HepG2 (cell line): Measurements from ENCODE around the gene HSF4. TPM values are rescaled to one million over a fixed set of nuclear protein-coding genes. Genes with fewer than 3 reads are reported as not detected.
A peak's percentile ranks its signal among the peaks of the same experiment; 100 is the strongest.

Source experiments
- CHCHD3 ChIP-seq: sonication (generic); formaldehyde crosslinking; IDR thresholded peaks from 2 replicates; pipeline ENCODE4 v1.8.0; 2022; ENCODE audit warnings: mild to moderate bottlenecking, missing genetic modification reagents, moderate library complexity
- CREM ChIP-seq, 2 experiments: sonication (generic) in 1 of 2; formaldehyde crosslinking in 1 of 2; IDR thresholded peaks; 2 replicates each; pipeline versions ENCODE4 v1.4.0 to v1.6.1; 2016 to 2020; ENCODE audit warnings: antibody characterized with exemption in 1 of 2, mild to moderate bottlenecking in 1 of 2, missing genetic modification reagents in 1 of 2
- EEA1 ChIP-seq: sonication (generic); formaldehyde crosslinking; IDR thresholded peaks from 2 replicates; pipeline ENCODE4 v1.5.1; 2020; ENCODE audit warnings: mild to moderate bottlenecking, missing genetic modification reagents, borderline replicate concordance
- FOXK1 ChIP-seq: sonication (generic); formaldehyde crosslinking; IDR thresholded peaks from 2 replicates; pipeline ENCODE4 v1.4.0; 2020; ENCODE audit warnings: low read depth, missing genetic modification reagents, borderline replicate concordance
- GLI4 ChIP-seq: sonication (generic); formaldehyde crosslinking; IDR thresholded peaks from 2 replicates; pipeline ENCODE4 v1.5.1; 2020; ENCODE audit warnings: missing genetic modification reagents, mild to moderate bottlenecking, moderate library complexity, borderline replicate concordance
- KDM1A ChIP-seq: IDR thresholded peaks from 2 replicates; pipeline ENCODE4 v1.6.1; 2016; ENCODE audit warnings: missing compliant biosample characterization
- MED13 ChIP-seq: sonication (generic); formaldehyde crosslinking; IDR thresholded peaks from 2 replicates; pipeline ENCODE4 v1.5.0; 2020; ENCODE audit warnings: missing genetic modification reagents
- NFYB ChIP-seq: sonication (generic); formaldehyde crosslinking; IDR thresholded peaks from 2 replicates; pipeline ENCODE4 v1.4.0; 2020; ENCODE audit warnings: missing genetic modification reagents
- PHF21A ChIP-seq: sonication (generic); formaldehyde crosslinking; IDR thresholded peaks from 2 replicates; pipeline ENCODE4 v1.5.0; 2020; ENCODE audit warnings: mild to moderate bottlenecking, missing genetic modification reagents
- RBM22 ChIP-seq: fragments of 200-400 bp; formaldehyde crosslinking; optimal IDR thresholded peaks from 2 replicates; pipeline ENCODE3; 2017; ENCODE audit warnings: mild to moderate bottlenecking, low read length, moderate library complexity
- RFXAP ChIP-seq: sonication (generic); formaldehyde crosslinking; IDR thresholded peaks from 2 replicates; pipeline ENCODE4 v1.4.0; 2020; ENCODE audit warnings: missing genetic modification reagents, borderline replicate concordance
- SALL2 ChIP-seq: sonication (generic); formaldehyde crosslinking; IDR thresholded peaks from 2 replicates; pipeline ENCODE4 v1.8.1; 2023; ENCODE audit warnings: mild to moderate bottlenecking, missing genetic modification reagents, inconsistent platforms
- SCMH1 ChIP-seq: sonication (generic); formaldehyde crosslinking; IDR thresholded peaks from 2 replicates; pipeline ENCODE4 v1.9.0; 2021; ENCODE audit warnings: missing genetic modification reagents, mild to moderate bottlenecking, borderline replicate concordance
- SP4 ChIP-seq: sonication (generic); formaldehyde crosslinking; IDR thresholded peaks from 2 replicates; pipeline ENCODE4 v1.8.1; 2023; ENCODE audit warnings: mild to moderate bottlenecking, missing genetic modification reagents
- SPEN ChIP-seq: sonication (generic); formaldehyde crosslinking; IDR thresholded peaks from 2 replicates; pipeline ENCODE4 v1.5.1; 2020; ENCODE audit warnings: low read depth, mild to moderate bottlenecking, missing genetic modification reagents
- WIZ ChIP-seq: sonication (generic); formaldehyde crosslinking; IDR thresholded peaks from 2 replicates; pipeline ENCODE4 v1.5.1; 2020; ENCODE audit warnings: mild to moderate bottlenecking, missing genetic modification reagents
- ZMYM2 ChIP-seq: sonication (generic); formaldehyde crosslinking; IDR thresholded peaks from 2 replicates; pipeline ENCODE4 v1.8.0; 2022; ENCODE audit warnings: mild to moderate bottlenecking, missing genetic modification reagents
- ZNF367 ChIP-seq: sonication (generic); formaldehyde crosslinking; IDR thresholded peaks from 2 replicates; pipeline ENCODE4 v1.4.0; 2020; ENCODE audit warnings: missing genetic modification reagents, borderline replicate concordance
- ZNF451 ChIP-seq: sonication (generic); formaldehyde crosslinking; IDR thresholded peaks from 2 replicates; pipeline ENCODE4 v1.5.0; 2020; ENCODE audit warnings: mild to moderate bottlenecking, missing genetic modification reagents
- ZNF563 ChIP-seq: sonication (generic); formaldehyde crosslinking; IDR thresholded peaks from 2 replicates; pipeline ENCODE4 v1.8.0; 2022; ENCODE audit warnings: mild to moderate bottlenecking, moderate library complexity, missing genetic modification reagents
- ZNF576 ChIP-seq: sonication (generic); formaldehyde crosslinking; IDR thresholded peaks from 2 replicates; pipeline ENCODE4 v1.4.0; 2020; ENCODE audit warnings: mild to moderate bottlenecking, missing genetic modification reagents
- ZNF780A ChIP-seq: sonication (generic); formaldehyde crosslinking; IDR thresholded peaks from 2 replicates; pipeline ENCODE4 v1.8.0; 2022; ENCODE audit warnings: mild to moderate bottlenecking, missing genetic modification reagents, moderate library complexity
- polyA plus RNA-seq, 8 experiments: library from polyadenylated mRNA; depleted of rRNA in 3 of 8; stranded (reverse) in 7 of 8; unstranded in 1 of 8; fragments of >200 nt; fragmentation: Illumina TruSeq in 4 of 8; extraction: Trizol in 4 of 8; gene quantifications; 2 replicates each; pipeline versions ENCODE4 v1.2.1 to v1.2.3, GENCODE V29; 2011 to 2016; ENCODE audit warnings: low read depth in 4 of 8, missing spikeins in 1 of 8, mixed read lengths in 1 of 8; ENCODE audit not compliant: insufficient read depth in 1 of 8
- total RNA-seq, 5 experiments: library from RNA; depleted of rRNA; stranded (reverse); fragments of >200 nt; fragmentation: Illumina TruSeq; extraction: Trizol; gene quantifications; 2 replicates each; pipeline ENCODE4 v1.2.3, GENCODE V29; 2016; ENCODE audit warnings: low read depth in 1 of 5
- TF ChIP-seq, protein P1 (sequence below): sonication (generic); formaldehyde crosslinking; IDR thresholded peaks from 2 replicates; pipeline ENCODE4 v1.5.1; 2020; ENCODE audit warnings: missing genetic modification reagents, mild to moderate bottlenecking, borderline replicate concordance
- TF ChIP-seq, protein P2 (sequence below): sonication (generic); formaldehyde crosslinking; IDR thresholded peaks from 2 replicates; pipeline ENCODE4 v1.5.0; 2020; ENCODE audit warnings: missing genetic modification reagents, mild to moderate bottlenecking, borderline replicate concordance

Gene HSF4
- total and polyA plus RNA-seq, 2 of the 13 experiments (the other 11 are each of a cell fraction or from before 2014, with no cell fraction given) = 3.5 to 16.9 TPM

GRCh38 chr16:67173808-67174705 lies 9.5 kb downstream of the HSF4 start (continued):
- 0 out of 2 replicates have a peak, but pooled peaks have one; percentile 8 for TF ChIP-seq ZNF576 (CRISPR knock-in tag)
- TF ChIP-seq ZNF367 (CRISPR knock-in tag) = no peak
- TF ChIP-seq WIZ (CRISPR knock-in tag) = peak; percentile 83
- TF ChIP-seq PHF21A (CRISPR knock-in tag) = peak; percentile 90
- peak; percentile 83; the same call in 1 of the 2 replicates for TF ChIP-seq GLI4
- TF ChIP-seq MED13 (CRISPR knock-in tag) = no peak
- peak; percentile 89 for TF ChIP-seq SP4 (CRISPR knock-in tag)
- TF ChIP-seq EEA1 (CRISPR knock-in tag) = peak; percentile 80; the same call in 1 of the 2 replicates
- TF ChIP-seq CHCHD3 = peak; percentile 37; the same call in 1 of the 2 replicates
- TF ChIP-seq, protein P1, sequence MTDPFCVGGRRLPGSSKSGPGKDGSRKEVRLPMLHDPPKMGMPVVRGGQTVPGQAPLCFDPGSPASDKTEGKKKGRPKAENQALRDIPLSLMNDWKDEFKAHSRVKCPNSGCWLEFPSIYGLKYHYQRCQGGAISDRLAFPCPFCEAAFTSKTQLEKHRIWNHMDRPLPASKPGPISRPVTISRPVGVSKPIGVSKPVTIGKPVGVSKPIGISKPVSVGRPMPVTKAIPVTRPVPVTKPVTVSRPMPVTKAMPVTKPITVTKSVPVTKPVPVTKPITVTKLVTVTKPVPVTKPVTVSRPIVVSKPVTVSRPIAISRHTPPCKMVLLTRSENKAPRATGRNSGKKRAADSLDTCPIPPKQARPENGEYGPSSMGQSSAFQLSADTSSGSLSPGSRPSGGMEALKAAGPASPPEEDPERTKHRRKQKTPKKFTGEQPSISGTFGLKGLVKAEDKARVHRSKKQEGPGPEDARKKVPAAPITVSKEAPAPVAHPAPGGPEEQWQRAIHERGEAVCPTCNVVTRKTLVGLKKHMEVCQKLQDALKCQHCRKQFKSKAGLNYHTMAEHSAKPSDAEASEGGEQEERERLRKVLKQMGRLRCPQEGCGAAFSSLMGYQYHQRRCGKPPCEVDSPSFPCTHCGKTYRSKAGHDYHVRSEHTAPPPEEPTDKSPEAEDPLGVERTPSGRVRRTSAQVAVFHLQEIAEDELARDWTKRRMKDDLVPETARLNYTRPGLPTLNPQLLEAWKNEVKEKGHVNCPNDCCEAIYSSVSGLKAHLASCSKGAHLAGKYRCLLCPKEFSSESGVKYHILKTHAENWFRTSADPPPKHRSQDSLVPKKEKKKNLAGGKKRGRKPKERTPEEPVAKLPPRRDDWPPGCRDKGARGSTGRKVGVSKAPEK (CRISPR knock-in tag) = peak; percentile 91; the same call in 1 of the 2 replicates
- TF ChIP-seq ZNF563 = peak; percentile 73; the same call in 1 of the 2 replicates
- TF ChIP-seq NFYB (CRISPR knock-in tag) = peak; percentile 75
- TF ChIP-seq CREM (IDR thresholded peaks at IDR 0.05) = no peak
- TF ChIP-seq CREM (CRISPR knock-in tag; IDR thresholded peaks at IDR 0.05) = no peak
- TF ChIP-seq KDM1A = peak; percentile 78; the same call in 1 of the 2 replicates
- TF ChIP-seq SCMH1 = no peak
- peak; percentile 93 for TF ChIP-seq SPEN
- TF ChIP-seq FOXK1 (CRISPR knock-in tag) = peak; percentile 58; the same call in 1 of the 2 replicates
- TF ChIP-seq SALL2 = no peak
- peak; percentile 52; the same call in 1 of the 2 replicates for TF ChIP-seq ZMYM2 (CRISPR knock-in tag)
- TF ChIP-seq RFXAP = peak; percentile 73; the same call in 1 of the 2 replicates
- TF ChIP-seq RBM22 = no peak
- peak; percentile 95 for TF ChIP-seq ZNF451 (CRISPR knock-in tag)
- TF ChIP-seq, protein P2, sequence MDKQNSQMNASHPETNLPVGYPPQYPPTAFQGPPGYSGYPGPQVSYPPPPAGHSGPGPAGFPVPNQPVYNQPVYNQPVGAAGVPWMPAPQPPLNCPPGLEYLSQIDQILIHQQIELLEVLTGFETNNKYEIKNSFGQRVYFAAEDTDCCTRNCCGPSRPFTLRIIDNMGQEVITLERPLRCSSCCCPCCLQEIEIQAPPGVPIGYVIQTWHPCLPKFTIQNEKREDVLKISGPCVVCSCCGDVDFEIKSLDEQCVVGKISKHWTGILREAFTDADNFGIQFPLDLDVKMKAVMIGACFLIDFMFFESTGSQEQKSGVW (CRISPR knock-in tag) = no peak; the same call in 1 of the 2 replicates
- peak; percentile 81; the same call in 1 of the 2 replicates for TF ChIP-seq ZNF780A
